Left ventricle myocardium inferior (tissue), 1 donor: Measurements from ENCODE around the gene MEIS2. TPM values are rescaled to one million over a fixed set of nuclear protein-coding genes. Genes with fewer than 3 reads are reported as not detected.

Experiments
- DNase-seq: peaks from one replicate; pipeline ENCODE4 v3.0.0-alpha.2; 2020
- H3K27ac ChIP-seq: fragments of 200-600 bp; replicated peaks from 2 replicates; pipeline ENCODE4 v1.8.0; 2021
- H3K27me3 ChIP-seq: fragments of 200-600 bp; 2 replicates; pipeline ENCODE4 v1.8.0; 2021; ENCODE audit warnings: low read depth
- H3K36me3 ChIP-seq: fragments of 200-600 bp; 2 replicates; pipeline ENCODE4 v1.8.0; 2021
- H3K4me1 ChIP-seq: fragments of 200-600 bp; 2 replicates; pipeline ENCODE4 v1.8.0; 2021
- H3K4me3 ChIP-seq: fragments of 200-600 bp; 2 replicates; pipeline ENCODE4 v1.8.0; 2021; ENCODE audit warnings: mild to moderate bottlenecking, moderate library complexity
- H3K9me3 ChIP-seq: fragments of 200-600 bp; replicated peaks from 2 replicates; pipeline ENCODE4 v1.8.0; 2021
- CTCF ChIP-seq: fragments of 200-600 bp; IDR thresholded peaks from 2 replicates; pipeline ENCODE4 v1.8.0; 2021; ENCODE audit warnings: antibody characterized with exemption, mild to moderate bottlenecking, borderline replicate concordance
- intact Hi-C: fragments of 100-400 bp; cut with micrococcal nuclease; formaldehyde crosslinking; loops from one replicate; pipeline ENCODE4 v1.11.0; 2022
- total RNA-seq: library from RNA; stranded (reverse); fragmentation: NEBNext Ultra II Directional; extraction: Animal tissue kit (Norgen Biotek cat#: 25700); gene quantifications from one replicate; pipeline ENCODE4 v1.2.1, GENCODE V29; 2021
- donor health status: DM: no; HTN: yes; CAD: no; lungs with severe emphysema.

The MEIS2 gene
- total RNA-seq, 1 donor from 2014 or later = 36.0 TPM

GRCh38 chr15:36882056-36882455, 218.3 kb downstream of the MEIS2 start:
- Histone ChIP-seq H3K4me3 (no peak overlapping the region), H3K36me3 (no peaks in the 10 kb centered on the region), H3K27me3 (peaks cover 71% of the 10 kb centered on the region), H3K27ac (no peak overlapping the region), H3K4me1 (peaks cover 25% of the 10 kb centered on the region), H3K9me3 (no peaks in the 10 kb centered on the region)
- intact Hi-C loops = loop anchor here (5.0 to 10.0 kb wide), 2 partner anchors 225 to 253 kb away; no protein-coding TSS in a partner anchor
- no peak for DNase-seq
- no peak for TF ChIP-seq CTCF

- no peaks in the 10 kb centered on the region for H3K9me3 ChIP-seq
- TF ChIP-seq CTCF = no peak
- no peaks in the 10 kb centered on the region for H3K36me3 ChIP-seq
- intact Hi-C loops = loop anchor here (5.0 to 10.0 kb wide), 2 partner anchors 226 to 253 kb away; no protein-coding TSS in a partner anchor
- no peak overlapping the region for H3K4me3 ChIP-seq
- H3K27ac ChIP-seq = no peak overlapping the region
- DNase-seq = no peak
- H3K4me1 ChIP-seq = peaks cover 25% of the 10 kb centered on the region
- H3K27me3 ChIP-seq = peaks cover 65% of the 10 kb centered on the region
Measured at GRCh38 chr15:36881516-36881915, 218.8 kb downstream of the MEIS2 start.

- H3K27ac ChIP-seq = no peak overlapping the region
- no peaks in the 10 kb centered on the region for H3K36me3 ChIP-seq
- peaks cover 60% of the 10 kb centered on the region for H3K27me3 ChIP-seq
- H3K9me3 ChIP-seq = no peaks in the 10 kb centered on the region
- intact Hi-C loops = loop anchor here (5.0 to 10.0 kb wide), 2 partner anchors 226 to 254 kb away; no protein-coding TSS in a partner anchor
- DNase-seq = no peak
- no peak for TF ChIP-seq CTCF
- H3K4me1 ChIP-seq = peaks cover 25% of the 10 kb centered on the region
- H3K4me3 ChIP-seq = peak overlapping the region; percentile 35
Measured at GRCh38 chr15:36880913-36881460, 219.4 kb downstream of the MEIS2 start.

GRCh38 chr15:36880224-36880912, 220.0 kb downstream of the MEIS2 start:
- no peaks in the 10 kb centered on the region for H3K9me3 ChIP-seq
- no peak for TF ChIP-seq CTCF
- H3K27ac ChIP-seq = no peak overlapping the region
- intact Hi-C loops = loop anchor here (5.0 to 10.0 kb wide), 2 partner anchors 227 to 254 kb away; no protein-coding TSS in a partner anchor
- no peaks in the 10 kb centered on the region for H3K36me3 ChIP-seq
- H3K4me3 ChIP-seq = peak overlapping the region; percentile 35
- peaks cover 54% of the 10 kb centered on the region for H3K27me3 ChIP-seq
- peaks cover 25% of the 10 kb centered on the region for H3K4me1 ChIP-seq
- DNase-seq = no peak

GRCh38 chr15:36879568-36880222, 220.7 kb downstream of the MEIS2 start:
- H3K36me3 ChIP-seq = no peaks in the 10 kb centered on the region
- no peaks in the 10 kb centered on the region for H3K9me3 ChIP-seq
- H3K27ac ChIP-seq = no peak overlapping the region
- TF ChIP-seq CTCF = no peak
- intact Hi-C loops = loop anchor here (5.0 to 10.0 kb wide), 2 partner anchors 228 to 255 kb away; no protein-coding TSS in a partner anchor
- peaks cover 48% of the 10 kb centered on the region for H3K27me3 ChIP-seq
- DNase-seq = no peak
- peaks cover 25% of the 10 kb centered on the region for H3K4me1 ChIP-seq
- H3K4me3 ChIP-seq = no peak overlapping the region
